Upper lobe of left lung (tissue), 6 donors: Measurements from ENCODE around the gene ZBBX. TPM values are rescaled to one million over a fixed set of nuclear protein-coding genes. Genes with fewer than 3 reads are reported as not detected.

Experiments used
- ATAC-seq, 2 donors: fragments of 200-7000 bp; cut with Tn5 transposase; one replicate each; pipeline ENCODE4 v1.9.1; 2022; ENCODE audit warnings: mild to moderate bottlenecking in 2 of 2, moderate library complexity in 2 of 2; ENCODE audit not compliant: low FRiP score in 2 of 2
- DNase-seq, 2 donors: peaks; one replicate each; pipeline ENCODE4 v3.0.0-alpha.2; 2019 to 2020
- H3K27ac ChIP-seq, 4 donors: fragments of 200-600 bp; sonication (generic); one replicate each; pipeline ENCODE4 v1.5.1; 2016 to 2019
- H3K27me3 ChIP-seq, 4 donors: fragments of 200-600 bp; sonication (generic); one replicate each; pipeline ENCODE4 v1.5.1; 2017 to 2019
- H3K36me3 ChIP-seq, 4 donors: fragments of 200-600 bp; sonication (generic); one replicate each; pipeline ENCODE4 v1.5.1; 2016 to 2019
- H3K4me1 ChIP-seq, 4 donors: fragments of 200-600 bp; sonication (generic); one replicate each; pipeline ENCODE4 v1.5.1; 2018 to 2019
- H3K4me3 ChIP-seq, 4 donors: fragments of 200-600 bp; sonication (generic); one replicate each; pipeline ENCODE4 v1.5.1; 2017 to 2019; ENCODE audit warnings: mild to moderate bottlenecking in 2 of 4, moderate library complexity in 1 of 4
- H3K9me3 ChIP-seq, 4 donors: fragments of 200-600 bp; sonication (generic); one replicate each; pipeline ENCODE4 v1.5.1; 2018 to 2019
- CTCF ChIP-seq, 6 experiments: fragments of 450-650 bp in 4 of 6; fragments of 200-600 bp in 2 of 6; sonication (generic) in 2 of 6; IDR thresholded peaks; one replicate each; pipeline ENCODE4 v1.5.1; 2016 to 2019; ENCODE audit warnings: antibody characterized with exemption in 6 of 6
- EP300 ChIP-seq, 4 donors: sonication (generic); formaldehyde crosslinking; IDR thresholded peaks; one replicate each; pipeline ENCODE4 v1.5.1; 2017; ENCODE audit warnings: antibody characterized with exemption in 4 of 4, control low read depth in 2 of 4
- POLR2A ChIP-seq, 4 donors: fragments of 450-650 bp; IDR thresholded peaks; one replicate each; pipeline ENCODE4 v1.5.1; 2016 to 2017; ENCODE audit warnings: antibody characterized with exemption in 4 of 4, mild to moderate bottlenecking in 2 of 4
- POLR2AphosphoS5 ChIP-seq, 2 donors: sonication (generic); formaldehyde crosslinking; IDR thresholded peaks; one replicate each; pipeline ENCODE4 v1.5.1; 2017; ENCODE audit warnings: antibody characterized with exemption in 2 of 2
- WGBS, 2 donors: methylation state at CpG; one replicate each; pipeline ENCODE4 v1.1.5; 2017 to 2018; 5-methylcytosine and 5-hydroxymethylcytosine counted together
- total RNA-seq, 6 donors: library from RNA; depleted of rRNA in 4 of 6; stranded (reverse); fragments of >200 nt in 4 of 6; gene quantifications; one replicate each; pipeline versions ENCODE4 v1.1.0 to v1.2.1, GENCODE V29; 2016 to 2021
- donor health status: DM: no; HTN: no; CAD: no; lungs with moderate emphysema.
- donor health status: DM: no; HTN: yes; CAD: no; lungs with severe emphysema.

The ZBBX gene
- total RNA-seq, 6 donors from 2014 or later, result 0.31 to 81.3 (median 7.4) TPM

- DNase-seq, result no peak
- no peak for TF ChIP-seq CTCF (IDR thresholded peaks at IDR 0.05)
- ATAC-seq, result no peak
- Histone ChIP-seq H3K9me3 (no peaks in the 10 kb centered on the region), H3K36me3 (no peaks in the 10 kb centered on the region), H3K4me1 (no peaks in the 10 kb centered on the region), H3K4me3 (no peak overlapping the region), H3K27me3 (no peaks in the 10 kb centered on the region), H3K27ac (no peak overlapping the region)
- 77 to 87% methylated on average over 2 of the region's 2 CpGs for WGBS, 2 donors
Measured at GRCh38 chr3:167396075-167396474, 16.0 kb upstream of the ZBBX start.

GRCh38 chr3:167394003-167394402 lies 13.9 kb upstream of the ZBBX start:
- no peaks in the 10 kb centered on the region for H3K9me3 ChIP-seq
- H3K4me1 ChIP-seq, result no peaks in the 10 kb centered on the region
- DNase-seq, result no peak
- no peak for ATAC-seq
- H3K27me3 ChIP-seq, result no peaks in the 10 kb centered on the region
- no peak overlapping the region for H3K27ac ChIP-seq
- WGBS, 2 donors, result 49 to 51% methylated on average over 2 of the region's 2 CpGs
- no peaks in the 10 kb centered on the region for H3K36me3 ChIP-seq
- TF ChIP-seq EP300 (IDR thresholded peaks at IDR 0.05) (no peak), CTCF (IDR thresholded peaks at IDR 0.05) (no peak), POLR2AphosphoS5 (IDR thresholded peaks at IDR 0.05) (no peak), POLR2A (IDR thresholded peaks at IDR 0.05) (no peak)
- H3K4me3 ChIP-seq, result no peak overlapping the region

GRCh38 chr3:167382155-167382554 lies 2.1 kb upstream of the ZBBX start:
- Histone ChIP-seq H3K36me3 (no peaks in the 10 kb centered on the region), H3K4me1 (peaks cover 0 to 7% (median 5%) of the 10 kb centered on the region in 4 donors), H3K9me3 (no peaks in the 10 kb centered on the region), H3K27ac (no peak overlapping the region), H3K27me3 (no peaks in the 10 kb centered on the region), H3K4me3 (no peak overlapping the region)
- no peak for DNase-seq
- 89 to 95% methylated on average over 3 of the region's 3 CpGs for WGBS, 2 donors
- no peak for TF ChIP-seq POLR2AphosphoS5 (IDR thresholded peaks at IDR 0.05)
- no peak for TF ChIP-seq CTCF (IDR thresholded peaks at IDR 0.05)
- no peak for TF ChIP-seq EP300 (IDR thresholded peaks at IDR 0.05)
- ATAC-seq, result no peak

GRCh38 chr3:167375478-167375877 lies 4.6 kb downstream of the ZBBX start:
- Histone ChIP-seq H3K27me3 (no peaks in the 10 kb centered on the region), H3K4me3 (no peak overlapping the region), H3K27ac (no peak overlapping the region), H3K36me3 (no peaks in the 10 kb centered on the region), H3K4me1 (peaks cover 0 to 7% (median 5%) of the 10 kb centered on the region in 4 donors), H3K9me3 (no peaks in the 10 kb centered on the region)
- DNase-seq (no peak), ATAC-seq (no peak)
- 95 to 96% methylated on average over 6 of the region's 6 CpGs for WGBS, 2 donors
- TF ChIP-seq POLR2A (IDR thresholded peaks at IDR 0.05) (no peak), POLR2AphosphoS5 (IDR thresholded peaks at IDR 0.05) (no peak), EP300 (IDR thresholded peaks at IDR 0.05) (no peak), CTCF (IDR thresholded peaks at IDR 0.05) (no peak)

- 83 to 93% methylated on average over 3 of the region's 3 CpGs for WGBS, 2 donors
Measured at GRCh38 chr3:167372138-167372537, 8.0 kb downstream of the ZBBX start.

More at GRCh38 chr3:167372138-167372537, 8.0 kb downstream of the ZBBX start:
- no peaks in the 10 kb centered on the region for H3K4me1 ChIP-seq
- no peaks in the 10 kb centered on the region for H3K9me3 ChIP-seq
- H3K27ac ChIP-seq, result no peak overlapping the region
- DNase-seq (no peak), ATAC-seq (no peak)
- no peak overlapping the region for H3K4me3 ChIP-seq
- TF ChIP-seq POLR2A (IDR thresholded peaks at IDR 0.05) (no peak), EP300 (IDR thresholded peaks at IDR 0.05) (no peak), CTCF (IDR thresholded peaks at IDR 0.05) (no peak), POLR2AphosphoS5 (IDR thresholded peaks at IDR 0.05) (no peak)
- no peaks in the 10 kb centered on the region for H3K27me3 ChIP-seq
- H3K36me3 ChIP-seq, result no peaks in the 10 kb centered on the region
